ENCODE data around the gene GLRX. TPM values are rescaled to one million over a fixed set of nuclear protein-coding genes. Genes with fewer than 3 reads are reported as not detected.

Gene GLRX
- polyA plus RNA-seq, 1 experiment: 295 TPM

- Histone ChIP-seq H3K4me3 (ENCODE audit: low read depth, low read length) (no peak overlapping the region), H3K36me3 (ENCODE audit: control insufficient read depth, insufficient read depth, low read length) (no peaks in the 10 kb centered on the region), H3K27me3 (ENCODE audit: control insufficient read depth, insufficient read depth, low read length) (no peaks in the 10 kb centered on the region)
- POLR2A ChIA-PET: interaction anchor here (1.2 kb wide), 1 partner anchor 13 kb away, joined by 3 read pairs; the partner anchor contains the start of gene GLRX
- DNase-seq (ENCODE audit: low read depth): no peak
- TF ChIP-seq CTCF (IDR thresholded peaks at IDR 0.05; ENCODE audit: insufficient read depth, low read depth, low read length): no peak
- CTCF ChIA-PET: interaction anchor here (0.6 to 1.9 kb wide), 6 partner anchors 11 to 165 kb away, joined by 3 to 7 read pairs (median 4); partner anchors contain the start of gene GLRX
These were observed 13.3 kb upstream of the GLRX start for GRCh38 chr5:95835682-95836385.

GRCh38 chr5:95832664-95833063 is 10.1 kb upstream of the GLRX start:
- no peak for TF ChIP-seq CTCF (IDR thresholded peaks at IDR 0.05; ENCODE audit: insufficient read depth, low read depth, low read length)
- Histone ChIP-seq H3K36me3 (ENCODE audit: control insufficient read depth, insufficient read depth, low read length) (no peaks in the 10 kb centered on the region), H3K4me3 (ENCODE audit: low read depth, low read length) (no peak overlapping the region), H3K27me3 (ENCODE audit: control insufficient read depth, insufficient read depth, low read length) (no peaks in the 10 kb centered on the region)
- DNase-seq (ENCODE audit: low read depth): no peak
- CTCF ChIA-PET: interaction anchor here (1.2 to 1.4 kb wide), 2 partner anchors 53 to 188 kb away, joined by 3 to 4 read pairs; no protein-coding TSS in a partner anchor
- POLR2A ChIA-PET: no interaction called here

GRCh38 chr5:95830226-95830625 is 7.7 kb upstream of the GLRX start:
- Histone ChIP-seq H3K27me3 (ENCODE audit: control insufficient read depth, insufficient read depth, low read length) (no peaks in the 10 kb centered on the region), H3K4me3 (ENCODE audit: low read depth, low read length) (no peak overlapping the region), H3K36me3 (ENCODE audit: control insufficient read depth, insufficient read depth, low read length) (no peaks in the 10 kb centered on the region)
- POLR2A ChIA-PET: no interaction called here
- CTCF ChIA-PET: interaction anchor here (0.7 to 1.6 kb wide), 2 partner anchors 17 to 185 kb away, joined by 3 to 5 read pairs; no protein-coding TSS in a partner anchor
- TF ChIP-seq CTCF (IDR thresholded peaks at IDR 0.05; ENCODE audit: insufficient read depth, low read depth, low read length): no peak
- DNase-seq (ENCODE audit: low read depth): no peak

- CTCF ChIA-PET: interaction anchor here (1.3 to 1.4 kb wide), 2 partner anchors 19 to 47 kb away, joined by 3 to 4 read pairs; no protein-coding TSS in a partner anchor
- Histone ChIP-seq H3K4me3 (ENCODE audit: low read depth, low read length) (no peak overlapping the region), H3K36me3 (ENCODE audit: control insufficient read depth, insufficient read depth, low read length) (no peaks in the 10 kb centered on the region), H3K27me3 (ENCODE audit: control insufficient read depth, insufficient read depth, low read length) (no peaks in the 10 kb centered on the region)
- POLR2A ChIA-PET: no interaction called here
- DNase-seq (ENCODE audit: low read depth): no peak
- no peak for TF ChIP-seq CTCF (IDR thresholded peaks at IDR 0.05; ENCODE audit: insufficient read depth, low read depth, low read length)
These were observed 5.3 kb upstream of the GLRX start for GRCh38 chr5:95827892-95828246.

- H3K4me3 ChIP-seq (ENCODE audit: low read depth, low read length): no peak overlapping the region
- CTCF ChIA-PET: interaction anchor here (1.3 to 1.4 kb wide), 2 partner anchors 19 to 46 kb away, joined by 3 to 4 read pairs; no protein-coding TSS in a partner anchor
- H3K36me3 ChIP-seq (ENCODE audit: control insufficient read depth, insufficient read depth, low read length): no peaks in the 10 kb centered on the region
- POLR2A ChIA-PET: no interaction called here
- no peak for DNase-seq (ENCODE audit: low read depth)
- no peaks in the 10 kb centered on the region for H3K27me3 ChIP-seq (ENCODE audit: control insufficient read depth, insufficient read depth, low read length)
- no peak for TF ChIP-seq CTCF (IDR thresholded peaks at IDR 0.05; ENCODE audit: insufficient read depth, low read depth, low read length)
These were observed 4.7 kb upstream of the GLRX start for GRCh38 chr5:95826949-95827891.
